ENCODE data around the gene TUBA3E.
"Not testable (repeated sequence)": the region's sequence is repeated elsewhere in the genome, so short reads cannot be mapped to it uniquely, and the experiment has no call there.

The TUBA3E gene

DNA sequence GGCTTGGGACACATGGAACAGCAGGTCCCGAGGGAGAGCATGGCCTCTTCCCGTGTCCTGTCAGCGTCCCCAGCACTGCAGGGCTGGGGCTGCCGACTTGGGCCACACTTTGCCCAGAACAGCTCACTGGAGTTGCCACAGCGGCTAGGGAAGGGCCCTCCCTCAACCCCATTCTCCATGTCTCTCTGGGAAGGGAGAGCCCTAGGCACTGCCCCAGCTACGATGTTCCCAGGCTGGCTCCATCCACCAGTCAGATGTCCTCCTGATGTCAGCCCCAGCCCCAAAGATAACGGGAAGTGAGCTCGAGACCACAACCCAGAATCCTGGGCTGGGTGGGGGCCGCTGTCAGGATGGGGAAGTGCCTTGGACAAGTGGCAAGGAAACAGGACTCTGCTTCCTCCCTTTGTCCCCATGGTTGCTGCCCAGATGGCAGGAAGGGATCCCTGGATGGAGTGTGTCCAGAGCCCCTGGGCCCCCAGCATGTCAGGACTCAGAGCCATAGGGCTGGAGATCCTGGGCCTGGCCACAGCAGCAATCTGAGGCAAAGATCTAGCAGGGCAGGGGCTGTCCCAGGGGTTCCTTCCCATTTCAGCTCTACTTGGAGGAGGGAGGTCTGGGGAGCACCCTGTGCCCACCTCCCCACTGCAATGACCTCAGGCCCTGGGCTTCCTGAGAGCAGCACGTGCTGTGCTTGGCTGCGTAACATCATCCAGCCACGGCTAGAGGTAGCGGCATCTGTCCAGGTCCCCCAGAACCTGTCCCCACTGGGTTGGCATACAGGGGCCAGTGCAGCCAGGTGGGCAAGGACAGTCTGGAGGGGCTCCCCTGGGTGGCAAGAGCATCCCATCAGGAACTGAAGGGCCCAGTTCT is 55.6 kb downstream of the TUBA3E start:
- DNase-seq = not testable (repeated sequence)
